Heart right ventricle (tissue), 16 donors: ENCODE results near the gene MAMDC2. TPM values are rescaled to one million over a fixed set of nuclear protein-coding genes. Genes with fewer than 3 reads are reported as not detected.

Experiments
- ATAC-seq, 8 donors: fragments of 200-7000 bp; cut with Tn5 transposase; one replicate each; pipeline ENCODE4 v1.9.1; 2020; ENCODE audit warnings: mild to moderate bottlenecking in 8 of 8, moderate library complexity in 8 of 8, moderate number of reproducible peaks in 1 of 8
- DNase-seq, 2 donors: peaks; one replicate each; pipeline ENCODE4 v3.0.0-alpha.2; 2020
- H3K27ac ChIP-seq, 10 donors: fragments of 200-600 bp; sonication (generic) in 2 of 10; one replicate each; pipeline versions ENCODE4 v1.5.0 to v1.8.0; 2020 to 2022; ENCODE audit warnings: mild to moderate bottlenecking in 3 of 10
- H3K27me3 ChIP-seq, 7 donors: fragments of 200-600 bp; one replicate each; pipeline ENCODE4 v1.8.0; 2021 to 2022; ENCODE audit warnings: mild to moderate bottlenecking in 2 of 7
- H3K36me3 ChIP-seq, 9 donors: fragments of 200-600 bp; sonication (generic) in 1 of 9; one replicate each; pipeline versions ENCODE4 v1.5.0 to v1.8.0; 2020 to 2022; ENCODE audit warnings: mild to moderate bottlenecking in 2 of 9
- H3K4me1 ChIP-seq, 9 donors: fragments of 200-600 bp; sonication (generic) in 1 of 9; one replicate each; pipeline versions ENCODE4 v1.5.0 to v1.8.0; 2020 to 2022; ENCODE audit warnings: mild to moderate bottlenecking in 4 of 9
- H3K4me3 ChIP-seq, 10 donors: fragments of 200-600 bp; sonication (generic) in 2 of 10; one replicate each; pipeline versions ENCODE4 v1.5.0 to v1.8.0; 2020 to 2022; ENCODE audit warnings: mild to moderate bottlenecking in 7 of 10, moderate library complexity in 2 of 10
- H3K9me3 ChIP-seq, 11 donors: fragments of 200-600 bp in 10 of 11; sonication (generic) in 2 of 11; one replicate each; pipeline versions ENCODE4 v1.5.0 to v1.8.0; 2013 to 2022; ENCODE audit warnings: mild to moderate bottlenecking in 2 of 11, control low read depth in 1 of 11, moderate library complexity in 1 of 11
- CTCF ChIP-seq, 9 donors: fragments of 200-600 bp; sonication (generic) in 2 of 9; IDR thresholded peaks; one replicate each; pipeline versions ENCODE4 v1.5.0 to v1.8.0; 2021 to 2022; ENCODE audit warnings: antibody characterized with exemption in 9 of 9, mild to moderate bottlenecking in 5 of 9, moderate library complexity in 1 of 9
- WGBS, 2 donors: extraction: QIAGEN DNeasy Blood & Tissue Kit; methylation state at CpG; one replicate each; pipeline ENCODE4 v1.1.7; 2013; ENCODE audit warnings: inconsistent platforms in 1 of 2; 5-methylcytosine and 5-hydroxymethylcytosine counted together
- intact Hi-C, 10 donors: fragments of 100-400 bp; cut with DNase I; formaldehyde crosslinking; loops; one replicate each; pipeline versions ENCODE4 v1.11.1 to v1.14.2; 2022
- polyA plus RNA-seq, 2 donors: library from polyadenylated mRNA; stranded (reverse); fragments of 200-250 nt; gene quantifications; one replicate each; pipeline ENCODE4 v1.2.3, GENCODE V29; 2013
- total RNA-seq, 10 donors: library from RNA; stranded (reverse); fragmentation: NEBNext Ultra II Directional in 3 of 10; extraction: Animal tissue kit (Norgen Biotek cat#: 25700) in 3 of 10; gene quantifications; one replicate each; pipeline versions ENCODE4 v1.2.1 to v1.2.4, GENCODE V29; 2021 to 2023
- donor health status: Arrhythmogenic right ventricular cardiomyopathy.
- donor health status: ischemic (EF 13 %, LVEDD 7.1; RV severe dilation, severe dysfunction).
- donor health status: healthy with polysubstance abuse.
- donor health status: DM: no; HTN: yes; CAD: no.
- donor health status: DM: no; HTN: no; CAD: no.
- donor health status: ischemic (EF 25% LVEDD 6.9; RV normal size, moderate dysfunction).
- donor health status: ischemic (EF 25% LVEDD 5.7; RV mildly dilated, moderate dysfunction).
- donor health status: healthy.
- donor health status: DM: yes; HTN: yes; CAD: no.
- donor health status: Ischemic cardiomyopathy.
- donor health status: ischemic (EF 35%, LVEDD 5.7; RV mildly dilated, moderate dysfunction).
- donor health status: nonischemic (EF 11% LVEDD 7.7; RV severe dilation, severe dysfunction).
- donor health status: DM: yes; HTN: yes; CAD: no.
- donor health status: PGD.
- donor health status: ischemic (EF 29% LVEDD 5.4; RV normal size, mild dysfunction).
- donor health status: nonischemic (EF 23%, LVEDD 6.1; RV moderate dilation, normal function).

The MAMDC2 gene
- total and polyA plus RNA-seq, 12 donors = 2.3 to 11.8 (median 5.8) TPM

GRCh38 chr9:70013598-70014196 is 30.0 kb upstream of the MAMDC2 start:
- no peaks in the 10 kb centered on the region for H3K9me3 ChIP-seq
- no peaks in the 10 kb centered on the region for H3K36me3 ChIP-seq
- H3K27me3 ChIP-seq = no peaks in the 10 kb centered on the region
- ATAC-seq (peak in 4 of 8 donors; percentile 41 to 74 (median 50)), DNase-seq (peak in 1 of 2 donors; percentile 10)
- H3K4me1 ChIP-seq = peaks cover 0 to 9% (median 0%) of the 10 kb centered on the region in 9 donors
- H3K27ac ChIP-seq = no peak overlapping the region
- intact Hi-C loops = loop anchor here in 1 of 10 donors (1.0 kb wide), 1 partner anchor 30 kb away; the partner anchor contains the start of gene MAMDC2
- 62 to 70% methylated on average over 2 of the region's 2 CpGs for WGBS, 2 donors
- TF ChIP-seq CTCF (IDR thresholded peaks at IDR 0.05) = no peak
- H3K4me3 ChIP-seq = no peak overlapping the region

GRCh38 chr9:70015099-70015498 is 28.5 kb upstream of the MAMDC2 start:
- Histone ChIP-seq H3K27ac (no peak overlapping the region), H3K4me1 (peaks cover 0 to 9% (median 0%) of the 10 kb centered on the region in 9 donors), H3K4me3 (no peak overlapping the region), H3K27me3 (no peaks in the 10 kb centered on the region), H3K9me3 (no peaks in the 10 kb centered on the region), H3K36me3 (no peaks in the 10 kb centered on the region)
- ATAC-seq = no peak
- 75 to 91% methylated on average over 1 of the region's 1 CpG for WGBS, 2 donors
- intact Hi-C loops = no loop called here
- DNase-seq = no peak
- TF ChIP-seq CTCF (IDR thresholded peaks at IDR 0.05) = no peak

GRCh38 chr9:70020217-70020616 is 23.4 kb upstream of the MAMDC2 start:
- Histone ChIP-seq H3K9me3 (peaks cover 0 to 4% (median 0%) of the 10 kb centered on the region in 11 donors), H3K4me3 (no peak overlapping the region), H3K27ac (no peak overlapping the region), H3K4me1 (no peaks in the 10 kb centered on the region), H3K27me3 (no peaks in the 10 kb centered on the region), H3K36me3 (no peaks in the 10 kb centered on the region)
- WGBS, 2 donors = 66 to 79% methylated on average over 5 of the region's 5 CpGs
- no peak for DNase-seq
- intact Hi-C loops = no loop called here
- no peak for TF ChIP-seq CTCF (IDR thresholded peaks at IDR 0.05)
- no peak for ATAC-seq

- intact Hi-C loops = no loop called here
- DNase-seq (peak in 1 of 2 donors; percentile 31), ATAC-seq (no peak)
- H3K27ac ChIP-seq = no peak overlapping the region
- no peaks in the 10 kb centered on the region for H3K27me3 ChIP-seq
- no peak overlapping the region for H3K4me3 ChIP-seq
- TF ChIP-seq CTCF (IDR thresholded peaks at IDR 0.05) = no peak
- 64% methylated on average over 5 of the region's 5 CpGs for WGBS, 2 donors
- no peaks in the 10 kb centered on the region for H3K4me1 ChIP-seq
- no peaks in the 10 kb centered on the region for H3K36me3 ChIP-seq
- peaks cover 0 to 5% (median 0%) of the 10 kb centered on the region in 11 donors for H3K9me3 ChIP-seq
These were observed 22.6 kb upstream of the MAMDC2 start for GRCh38 chr9:70020991-70021571.
